ENCODE data around the gene P3H2.

DNA sequence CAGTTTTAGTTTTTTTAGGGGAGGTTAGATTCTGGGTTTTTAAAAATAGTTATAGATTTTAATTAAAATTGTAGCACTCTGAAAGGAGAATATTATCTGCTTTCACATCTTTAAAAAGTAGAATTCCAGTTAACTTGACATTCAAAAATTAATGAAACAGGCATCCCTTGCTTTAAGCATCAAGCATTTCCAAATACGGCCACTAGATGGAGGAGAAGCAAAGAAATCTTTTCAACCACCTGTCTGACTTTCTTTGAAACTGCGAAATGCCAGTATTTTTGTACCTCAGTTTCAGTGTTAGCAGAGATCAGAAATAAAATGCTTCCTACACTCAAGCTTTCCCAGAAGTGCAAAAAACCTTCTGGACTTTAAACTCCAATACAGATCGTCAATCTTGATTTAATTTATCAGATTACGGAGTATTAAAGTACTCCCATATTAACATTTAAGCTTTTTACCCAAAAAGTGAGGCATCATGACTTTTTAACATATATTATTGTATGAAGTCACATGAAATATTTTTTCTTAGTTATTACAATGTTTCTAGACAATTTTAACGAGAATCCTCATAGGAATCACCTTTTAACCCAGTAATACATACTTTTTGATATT, 153.3 kb downstream of the P3H2 start:
- TF ChIP-seq, protein P1, sequence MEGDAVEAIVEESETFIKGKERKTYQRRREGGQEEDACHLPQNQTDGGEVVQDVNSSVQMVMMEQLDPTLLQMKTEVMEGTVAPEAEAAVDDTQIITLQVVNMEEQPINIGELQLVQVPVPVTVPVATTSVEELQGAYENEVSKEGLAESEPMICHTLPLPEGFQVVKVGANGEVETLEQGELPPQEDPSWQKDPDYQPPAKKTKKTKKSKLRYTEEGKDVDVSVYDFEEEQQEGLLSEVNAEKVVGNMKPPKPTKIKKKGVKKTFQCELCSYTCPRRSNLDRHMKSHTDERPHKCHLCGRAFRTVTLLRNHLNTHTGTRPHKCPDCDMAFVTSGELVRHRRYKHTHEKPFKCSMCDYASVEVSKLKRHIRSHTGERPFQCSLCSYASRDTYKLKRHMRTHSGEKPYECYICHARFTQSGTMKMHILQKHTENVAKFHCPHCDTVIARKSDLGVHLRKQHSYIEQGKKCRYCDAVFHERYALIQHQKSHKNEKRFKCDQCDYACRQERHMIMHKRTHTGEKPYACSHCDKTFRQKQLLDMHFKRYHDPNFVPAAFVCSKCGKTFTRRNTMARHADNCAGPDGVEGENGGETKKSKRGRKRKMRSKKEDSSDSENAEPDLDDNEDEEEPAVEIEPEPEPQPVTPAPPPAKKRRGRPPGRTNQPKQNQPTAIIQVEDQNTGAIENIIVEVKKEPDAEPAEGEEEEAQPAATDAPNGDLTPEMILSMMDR (tag by site-specific recombination; IDR thresholded peaks at IDR 0.05) = no peak
- TF ChIP-seq ZNF121 (tag by site-specific recombination; IDR thresholded peaks at IDR 0.05) (no peak), ZNF311 (tag by site-specific recombination; IDR thresholded peaks at IDR 0.05; ENCODE audit: borderline replicate concordance) (no peak), ZNF707 (tag by site-specific recombination; IDR thresholded peaks at IDR 0.05) (no peak), ZBTB1 (tag by site-specific recombination; IDR thresholded peaks at IDR 0.05) (no peak)
- TF ChIP-seq, protein P2, sequence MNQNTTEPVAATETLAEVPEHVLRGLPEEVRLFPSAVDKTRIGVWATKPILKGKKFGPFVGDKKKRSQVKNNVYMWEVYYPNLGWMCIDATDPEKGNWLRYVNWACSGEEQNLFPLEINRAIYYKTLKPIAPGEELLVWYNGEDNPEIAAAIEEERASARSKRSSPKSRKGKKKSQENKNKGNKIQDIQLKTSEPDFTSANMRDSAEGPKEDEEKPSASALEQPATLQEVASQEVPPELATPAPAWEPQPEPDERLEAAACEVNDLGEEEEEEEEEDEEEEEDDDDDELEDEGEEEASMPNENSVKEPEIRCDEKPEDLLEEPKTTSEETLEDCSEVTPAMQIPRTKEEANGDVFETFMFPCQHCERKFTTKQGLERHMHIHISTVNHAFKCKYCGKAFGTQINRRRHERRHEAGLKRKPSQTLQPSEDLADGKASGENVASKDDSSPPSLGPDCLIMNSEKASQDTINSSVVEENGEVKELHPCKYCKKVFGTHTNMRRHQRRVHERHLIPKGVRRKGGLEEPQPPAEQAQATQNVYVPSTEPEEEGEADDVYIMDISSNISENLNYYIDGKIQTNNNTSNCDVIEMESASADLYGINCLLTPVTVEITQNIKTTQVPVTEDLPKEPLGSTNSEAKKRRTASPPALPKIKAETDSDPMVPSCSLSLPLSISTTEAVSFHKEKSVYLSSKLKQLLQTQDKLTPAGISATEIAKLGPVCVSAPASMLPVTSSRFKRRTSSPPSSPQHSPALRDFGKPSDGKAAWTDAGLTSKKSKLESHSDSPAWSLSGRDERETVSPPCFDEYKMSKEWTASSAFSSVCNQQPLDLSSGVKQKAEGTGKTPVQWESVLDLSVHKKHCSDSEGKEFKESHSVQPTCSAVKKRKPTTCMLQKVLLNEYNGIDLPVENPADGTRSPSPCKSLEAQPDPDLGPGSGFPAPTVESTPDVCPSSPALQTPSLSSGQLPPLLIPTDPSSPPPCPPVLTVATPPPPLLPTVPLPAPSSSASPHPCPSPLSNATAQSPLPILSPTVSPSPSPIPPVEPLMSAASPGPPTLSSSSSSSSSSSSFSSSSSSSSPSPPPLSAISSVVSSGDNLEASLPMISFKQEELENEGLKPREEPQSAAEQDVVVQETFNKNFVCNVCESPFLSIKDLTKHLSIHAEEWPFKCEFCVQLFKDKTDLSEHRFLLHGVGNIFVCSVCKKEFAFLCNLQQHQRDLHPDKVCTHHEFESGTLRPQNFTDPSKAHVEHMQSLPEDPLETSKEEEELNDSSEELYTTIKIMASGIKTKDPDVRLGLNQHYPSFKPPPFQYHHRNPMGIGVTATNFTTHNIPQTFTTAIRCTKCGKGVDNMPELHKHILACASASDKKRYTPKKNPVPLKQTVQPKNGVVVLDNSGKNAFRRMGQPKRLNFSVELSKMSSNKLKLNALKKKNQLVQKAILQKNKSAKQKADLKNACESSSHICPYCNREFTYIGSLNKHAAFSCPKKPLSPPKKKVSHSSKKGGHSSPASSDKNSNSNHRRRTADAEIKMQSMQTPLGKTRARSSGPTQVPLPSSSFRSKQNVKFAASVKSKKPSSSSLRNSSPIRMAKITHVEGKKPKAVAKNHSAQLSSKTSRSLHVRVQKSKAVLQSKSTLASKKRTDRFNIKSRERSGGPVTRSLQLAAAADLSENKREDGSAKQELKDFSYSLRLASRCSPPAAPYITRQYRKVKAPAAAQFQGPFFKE (tag by site-specific recombination; IDR thresholded peaks at IDR 0.05; ENCODE audit: borderline replicate concordance) = no peak
- TF ChIP-seq, protein P3, sequence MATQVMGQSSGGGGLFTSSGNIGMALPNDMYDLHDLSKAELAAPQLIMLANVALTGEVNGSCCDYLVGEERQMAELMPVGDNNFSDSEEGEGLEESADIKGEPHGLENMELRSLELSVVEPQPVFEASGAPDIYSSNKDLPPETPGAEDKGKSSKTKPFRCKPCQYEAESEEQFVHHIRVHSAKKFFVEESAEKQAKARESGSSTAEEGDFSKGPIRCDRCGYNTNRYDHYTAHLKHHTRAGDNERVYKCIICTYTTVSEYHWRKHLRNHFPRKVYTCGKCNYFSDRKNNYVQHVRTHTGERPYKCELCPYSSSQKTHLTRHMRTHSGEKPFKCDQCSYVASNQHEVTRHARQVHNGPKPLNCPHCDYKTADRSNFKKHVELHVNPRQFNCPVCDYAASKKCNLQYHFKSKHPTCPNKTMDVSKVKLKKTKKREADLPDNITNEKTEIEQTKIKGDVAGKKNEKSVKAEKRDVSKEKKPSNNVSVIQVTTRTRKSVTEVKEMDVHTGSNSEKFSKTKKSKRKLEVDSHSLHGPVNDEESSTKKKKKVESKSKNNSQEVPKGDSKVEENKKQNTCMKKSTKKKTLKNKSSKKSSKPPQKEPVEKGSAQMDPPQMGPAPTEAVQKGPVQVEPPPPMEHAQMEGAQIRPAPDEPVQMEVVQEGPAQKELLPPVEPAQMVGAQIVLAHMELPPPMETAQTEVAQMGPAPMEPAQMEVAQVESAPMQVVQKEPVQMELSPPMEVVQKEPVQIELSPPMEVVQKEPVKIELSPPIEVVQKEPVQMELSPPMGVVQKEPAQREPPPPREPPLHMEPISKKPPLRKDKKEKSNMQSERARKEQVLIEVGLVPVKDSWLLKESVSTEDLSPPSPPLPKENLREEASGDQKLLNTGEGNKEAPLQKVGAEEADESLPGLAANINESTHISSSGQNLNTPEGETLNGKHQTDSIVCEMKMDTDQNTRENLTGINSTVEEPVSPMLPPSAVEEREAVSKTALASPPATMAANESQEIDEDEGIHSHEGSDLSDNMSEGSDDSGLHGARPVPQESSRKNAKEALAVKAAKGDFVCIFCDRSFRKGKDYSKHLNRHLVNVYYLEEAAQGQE (tag by site-specific recombination; IDR thresholded peaks at IDR 0.05) = no peak
